Astrocyte of the hippocampus (primary cell): ENCODE data around the gene EPS8L2.
A peak's percentile ranks its signal among the peaks of the same experiment; 100 is the strongest.
"Not testable (repeated sequence)": the region's sequence is repeated elsewhere in the genome, so short reads cannot be mapped to it uniquely, and the experiment has no call there.

ENCODE experiments used
- DNase-seq: peaks from one replicate; pipeline ENCODE4 v3.0.0; 2011; ENCODE audit warnings: low read depth, low spot score

EPS8L2 gene

DNA sequence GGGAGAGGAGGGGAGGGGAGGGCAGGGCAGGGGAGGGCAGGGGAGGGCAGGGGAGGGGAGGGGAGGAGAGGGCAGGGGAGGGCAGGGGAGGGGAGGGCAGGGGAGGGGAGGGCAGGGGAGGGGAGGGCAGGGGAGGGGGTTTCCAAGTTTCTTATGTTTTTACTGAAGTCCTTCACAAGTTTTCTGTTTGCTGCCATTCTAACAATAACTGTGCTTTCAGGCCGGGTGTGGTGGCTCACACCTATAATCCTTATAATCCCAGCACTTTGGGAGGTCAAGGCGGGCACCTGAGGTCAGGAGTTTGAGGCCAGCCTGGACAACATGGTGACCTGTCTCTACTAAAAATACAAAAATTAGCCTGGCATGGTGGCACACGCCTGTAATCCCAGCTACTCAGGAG, 15.8 kb upstream of the EPS8L2 start:
- not testable (repeated sequence) for DNase-seq

DNA sequence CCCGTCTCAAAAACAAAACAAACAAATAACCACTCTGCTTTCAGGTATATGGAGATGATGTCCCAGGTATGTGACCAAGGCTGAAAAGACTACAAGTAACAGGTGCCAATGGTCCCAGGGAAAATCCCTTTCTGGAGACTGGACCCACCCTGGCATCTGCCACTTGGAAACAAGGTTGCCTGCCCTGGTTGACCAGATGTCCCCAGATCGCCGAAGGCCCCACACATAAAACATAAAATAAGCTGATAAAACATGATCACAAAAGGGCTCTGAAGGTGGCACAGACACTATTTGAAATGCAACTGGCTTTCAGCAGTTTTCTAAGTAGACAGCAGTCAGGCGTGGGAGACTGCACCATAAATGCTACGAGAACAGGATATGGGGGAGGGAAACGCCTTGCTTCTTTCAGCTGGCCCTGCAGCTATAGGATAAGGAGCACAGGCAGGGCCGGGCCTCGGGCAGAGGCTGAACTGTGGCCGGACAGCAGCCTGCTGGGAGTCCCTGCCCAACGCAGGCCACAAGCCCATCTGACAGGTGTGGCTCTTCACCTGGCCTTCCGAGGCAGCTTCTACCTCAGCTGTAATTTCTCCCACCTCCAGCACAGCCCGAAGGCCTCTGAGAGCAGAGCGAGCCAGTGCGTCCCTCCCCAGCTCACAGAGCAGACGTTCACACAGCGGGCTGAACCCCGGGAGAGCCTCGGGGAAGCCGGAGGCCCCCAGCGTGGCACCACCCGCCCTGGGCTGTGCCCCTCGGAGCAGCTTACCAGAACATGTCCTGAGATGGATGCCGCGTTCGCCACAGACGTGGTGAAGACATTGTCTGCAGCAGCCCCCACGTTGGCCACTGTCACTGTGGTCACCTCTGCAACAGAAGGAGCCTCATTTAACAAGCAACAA, 15.0 kb upstream of the EPS8L2 start:
- DNase-seq, result no peak

DNA sequence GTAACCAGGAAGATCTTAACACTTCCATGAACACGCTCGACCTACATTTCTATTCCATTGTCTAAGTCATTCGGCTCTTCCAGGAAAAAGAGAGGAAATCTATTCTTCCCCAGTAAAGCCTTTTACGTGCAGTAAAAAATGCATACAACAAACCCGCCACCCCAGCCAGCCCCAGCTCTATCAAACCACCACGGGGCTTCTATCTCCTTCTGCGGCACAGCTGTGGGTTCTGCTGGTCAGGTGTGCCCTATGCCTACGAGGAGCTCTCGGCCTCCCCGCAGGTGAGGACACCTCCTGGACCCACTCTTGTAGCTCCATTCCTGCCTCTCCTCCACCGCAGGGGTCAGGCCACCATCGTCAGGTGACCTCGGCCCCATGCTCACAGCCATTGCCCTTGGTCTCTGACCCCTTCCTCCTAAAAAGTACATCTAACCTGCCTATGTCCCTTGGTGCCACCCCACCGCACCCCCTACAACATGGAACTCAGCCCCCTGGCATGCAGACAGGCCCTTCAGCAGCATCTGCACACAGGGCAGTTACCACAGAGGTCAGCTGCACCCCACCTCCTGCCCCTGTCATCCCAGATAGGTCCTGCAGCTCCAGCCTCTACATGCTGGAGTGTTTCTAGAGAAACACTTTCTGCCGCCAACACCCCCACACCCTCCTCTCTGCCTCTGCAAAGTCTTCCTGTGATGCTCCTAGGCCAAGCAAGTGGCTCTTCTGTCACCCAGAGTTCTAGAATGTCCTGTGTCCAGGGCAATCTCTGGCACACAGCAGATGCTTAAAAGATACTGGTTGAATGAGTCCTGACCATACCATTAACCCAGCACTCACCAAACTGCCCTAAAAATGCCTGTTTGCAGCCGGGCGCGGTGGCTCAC, 14.1 kb upstream of the EPS8L2 start:
- no peak for DNase-seq

DNA sequence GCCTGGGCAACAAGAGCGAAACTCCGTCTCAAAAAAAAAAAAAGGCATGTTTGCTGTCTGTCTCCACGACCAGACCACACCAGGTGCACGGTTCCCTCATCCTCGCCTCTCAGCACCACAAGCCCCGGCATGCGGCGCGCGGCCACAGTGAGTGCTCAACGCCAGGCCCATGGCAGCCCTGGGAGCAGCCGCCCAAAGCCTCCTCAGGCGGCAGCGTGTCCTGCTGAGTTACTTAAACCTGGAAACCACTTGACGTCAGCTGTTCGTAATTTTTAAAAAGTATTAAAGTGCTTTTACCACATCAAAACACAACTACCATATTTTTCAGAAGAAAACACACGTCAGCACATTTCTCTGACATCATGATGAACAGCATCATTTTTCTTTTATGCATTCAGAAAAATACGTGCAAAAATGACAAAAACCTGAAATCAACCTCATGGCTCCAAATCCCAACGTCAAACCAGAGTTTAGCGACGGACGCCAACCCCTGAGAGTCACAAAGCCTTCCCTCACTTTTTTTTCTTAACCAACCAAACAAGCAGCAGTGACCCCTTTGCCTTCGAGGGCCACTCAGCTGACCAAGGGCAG, 13.1 kb upstream of the EPS8L2 start:
- DNase-seq, result no peak

DNA sequence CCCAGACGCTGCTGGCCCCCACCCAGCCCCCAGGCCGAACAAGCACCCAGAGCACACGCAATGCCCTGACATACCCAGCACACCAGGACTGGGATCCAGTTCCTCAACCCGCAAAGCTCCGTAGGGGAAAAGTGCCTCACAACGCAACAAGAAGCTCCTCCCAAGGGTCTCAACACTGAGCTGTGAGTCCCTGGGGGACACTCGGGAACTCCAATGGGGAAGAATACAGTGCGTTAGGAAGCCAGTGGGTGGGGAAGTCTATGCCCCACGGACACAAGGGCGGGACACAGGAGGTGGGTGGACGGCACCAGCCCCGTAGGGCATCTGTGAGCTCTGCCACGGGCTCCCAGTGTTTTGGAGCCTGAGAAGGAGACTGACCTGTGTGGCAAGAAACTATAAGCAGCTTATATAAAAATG, 12.6 kb upstream of the EPS8L2 start:
- peak; percentile 25 for DNase-seq

DNA sequence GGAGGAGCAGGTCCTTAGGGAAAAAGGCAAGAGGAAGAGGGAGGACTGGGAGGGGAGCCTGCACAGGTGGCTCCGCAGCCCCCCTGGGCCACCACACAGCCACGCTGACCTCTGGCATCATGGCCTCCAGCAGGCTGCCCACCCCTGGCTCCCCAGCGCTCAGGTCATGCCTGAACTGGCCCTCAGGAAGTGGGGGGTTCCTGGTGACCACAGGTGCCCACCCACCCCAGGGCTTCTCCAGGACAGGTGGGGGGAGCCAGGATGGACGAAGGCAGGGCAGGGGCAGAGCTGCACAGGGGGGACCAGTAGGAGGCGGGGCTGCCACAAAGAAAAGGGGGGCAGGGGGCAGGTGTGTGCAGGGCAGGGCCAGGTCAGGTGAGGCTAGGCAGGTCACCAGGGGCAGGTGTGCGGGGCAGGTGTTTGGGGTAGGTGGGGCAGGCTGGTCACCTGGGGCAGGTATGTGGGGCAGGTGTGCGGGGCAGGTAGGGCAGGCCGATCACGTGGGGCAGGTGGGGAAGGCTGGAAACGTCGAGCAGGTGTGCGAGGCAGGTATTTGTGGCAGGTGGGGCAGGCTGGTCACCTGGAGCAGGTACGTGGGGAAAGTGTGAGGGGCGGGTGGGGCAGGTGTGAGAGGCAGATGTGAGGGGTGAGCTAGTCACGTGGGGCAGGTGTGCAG, 12.0 kb upstream of the EPS8L2 start:
- no peak for DNase-seq

DNA sequence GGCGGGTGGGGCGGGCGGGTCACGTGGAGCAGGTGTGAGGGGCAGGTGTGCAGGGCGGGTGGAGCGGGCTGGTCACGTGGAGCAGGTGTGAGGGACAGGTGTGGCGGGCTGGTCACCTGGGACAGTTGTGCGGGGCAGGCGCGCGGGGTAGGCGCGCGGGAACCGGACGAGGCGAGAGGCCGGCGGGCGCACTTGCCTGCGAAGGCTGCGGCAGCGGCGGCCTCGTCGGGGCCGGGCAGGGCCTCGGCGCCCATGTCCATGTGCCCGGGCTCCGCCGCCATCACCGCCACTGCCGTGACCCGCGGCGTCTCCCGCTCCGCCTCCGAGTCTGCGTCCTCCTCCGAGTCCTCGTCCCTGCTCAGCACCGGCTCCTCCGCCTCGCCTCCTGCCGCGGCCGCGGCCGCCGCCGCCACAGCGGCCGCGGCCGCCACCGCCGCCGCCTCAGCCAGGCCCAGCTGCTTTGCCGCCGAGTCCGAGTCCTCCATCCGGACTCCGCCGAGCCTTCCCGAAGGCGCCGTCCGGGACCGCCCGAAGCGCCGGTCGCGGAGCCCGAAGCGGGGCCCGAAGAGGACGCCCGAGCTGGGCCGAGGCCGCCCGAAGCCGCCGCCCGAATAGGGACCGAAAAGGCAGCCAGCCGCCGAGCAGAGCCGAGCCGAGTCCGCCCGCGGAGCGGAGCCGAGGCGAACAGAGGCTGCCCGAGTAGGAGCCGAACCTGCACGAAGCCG, 11.3 kb upstream of the EPS8L2 start, which contains the start of gene DEAF1:
Gene DEAF1, minus strand, starts transcription at position 660 of the 725 bp plus-strand sequence. Its CDS starts 175 bp downstream, at position 485.
- DNase-seq, result peak; percentile 100

DNA sequence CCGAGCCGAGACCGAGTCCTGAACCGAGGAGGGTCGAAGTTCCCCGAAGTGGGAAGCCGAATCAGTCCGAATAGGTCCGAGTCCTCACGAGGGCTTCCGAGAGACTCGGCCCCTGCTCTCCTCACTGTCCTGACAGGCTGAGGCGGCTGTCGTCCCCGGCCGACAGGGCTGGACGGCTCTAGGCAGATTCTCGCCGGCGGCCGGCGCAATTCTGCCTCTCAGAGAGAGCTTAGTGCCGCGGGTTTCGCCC, 10.8 kb upstream of the EPS8L2 start:
- DNase-seq, result no peak

DNA sequence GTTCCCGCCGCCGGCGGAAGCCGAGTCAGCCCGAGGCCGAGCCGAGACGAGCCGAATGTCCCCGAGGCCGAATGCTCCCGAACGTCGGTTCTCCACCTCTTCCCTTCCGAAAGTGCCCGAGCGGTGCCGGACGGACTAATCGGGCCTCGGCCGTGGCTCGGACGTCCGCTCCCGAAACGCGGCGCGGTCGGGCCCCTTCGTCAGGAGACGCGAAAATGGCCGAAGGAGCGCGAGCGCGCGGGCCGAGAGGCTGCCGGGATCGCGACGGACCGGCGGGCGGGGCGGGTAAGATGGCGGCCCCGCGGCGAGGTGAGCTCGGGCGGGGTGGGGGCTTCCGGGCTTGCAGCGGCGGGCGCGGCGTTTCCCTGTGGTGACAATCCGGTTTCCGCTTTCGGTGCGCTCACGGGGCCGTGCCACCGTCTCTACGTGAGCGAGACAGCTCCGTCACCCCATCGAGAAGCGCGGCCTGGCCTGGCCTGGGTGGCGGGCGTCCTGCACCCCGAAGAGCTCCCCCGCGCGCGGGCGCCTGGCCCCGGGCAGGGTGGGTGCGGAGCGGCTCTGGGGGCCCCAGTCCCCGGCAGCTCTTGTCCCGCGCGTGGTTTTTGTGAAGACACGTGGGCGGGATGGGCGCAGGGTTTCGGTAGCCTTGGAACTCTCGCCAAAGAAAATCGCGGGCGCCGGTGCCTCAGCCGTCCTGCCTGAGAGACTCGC, 10.3 kb upstream of the EPS8L2 start, which contains the start of gene TMEM80:
Gene TMEM80, plus strand, starts transcription at position 279 of the 711 bp plus-strand sequence. Its CDS starts 12 bp downstream, at position 291.
- DNase-seq, result peak; percentile 100

DNA sequence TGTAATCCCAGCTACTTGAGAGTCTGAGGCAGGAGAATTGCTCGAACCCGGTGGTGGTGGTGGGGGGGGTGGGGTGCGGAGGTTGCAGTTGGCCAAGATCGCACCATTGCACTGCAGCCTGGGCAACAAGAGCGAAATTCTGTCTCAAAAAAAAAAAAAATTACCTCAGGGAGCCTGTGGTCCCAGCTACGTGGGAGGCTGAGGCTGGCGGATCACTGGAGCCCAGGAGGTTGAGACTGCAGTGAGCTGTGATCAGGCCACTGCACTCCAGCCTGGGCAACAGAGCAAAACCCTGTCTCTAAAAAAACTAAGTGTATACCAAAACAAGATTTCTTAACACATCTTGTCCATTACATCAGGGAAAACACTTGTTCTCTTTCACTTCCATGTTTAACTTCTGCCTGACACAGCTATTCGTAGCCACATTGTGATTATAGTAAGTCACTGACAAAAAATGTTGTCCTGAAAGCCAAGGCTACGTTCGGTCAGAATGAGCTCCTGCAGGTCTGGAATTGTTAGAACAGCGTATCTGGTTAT, 9.0 kb upstream of the EPS8L2 start:
- peak; percentile 86 for DNase-seq

DNA sequence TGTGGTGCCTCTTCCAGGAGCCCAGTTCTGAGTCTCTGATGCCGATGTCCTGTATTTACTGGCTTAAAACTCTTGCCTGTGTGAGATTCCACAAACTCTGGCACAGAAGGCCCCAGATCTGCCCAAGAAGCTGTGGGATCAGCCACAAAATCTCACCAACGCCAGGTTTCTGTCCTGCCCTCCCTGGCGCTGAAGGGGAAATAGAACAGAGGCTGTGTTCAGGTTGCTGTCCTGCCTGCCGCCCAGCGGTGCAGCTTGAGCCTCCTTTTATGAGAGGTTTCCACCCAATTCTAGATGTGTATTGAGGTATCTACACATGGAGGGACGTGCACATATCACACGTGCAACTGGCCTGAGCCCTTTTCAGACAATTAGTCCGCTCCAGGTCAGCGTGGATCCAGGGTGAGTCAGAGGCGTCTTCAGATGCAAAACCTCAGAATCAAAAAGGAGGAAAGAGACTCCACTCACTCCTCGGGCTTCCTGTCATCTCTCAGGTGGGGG, 8.2 kb upstream of the EPS8L2 start:
- peak; percentile 64 for DNase-seq

DNA sequence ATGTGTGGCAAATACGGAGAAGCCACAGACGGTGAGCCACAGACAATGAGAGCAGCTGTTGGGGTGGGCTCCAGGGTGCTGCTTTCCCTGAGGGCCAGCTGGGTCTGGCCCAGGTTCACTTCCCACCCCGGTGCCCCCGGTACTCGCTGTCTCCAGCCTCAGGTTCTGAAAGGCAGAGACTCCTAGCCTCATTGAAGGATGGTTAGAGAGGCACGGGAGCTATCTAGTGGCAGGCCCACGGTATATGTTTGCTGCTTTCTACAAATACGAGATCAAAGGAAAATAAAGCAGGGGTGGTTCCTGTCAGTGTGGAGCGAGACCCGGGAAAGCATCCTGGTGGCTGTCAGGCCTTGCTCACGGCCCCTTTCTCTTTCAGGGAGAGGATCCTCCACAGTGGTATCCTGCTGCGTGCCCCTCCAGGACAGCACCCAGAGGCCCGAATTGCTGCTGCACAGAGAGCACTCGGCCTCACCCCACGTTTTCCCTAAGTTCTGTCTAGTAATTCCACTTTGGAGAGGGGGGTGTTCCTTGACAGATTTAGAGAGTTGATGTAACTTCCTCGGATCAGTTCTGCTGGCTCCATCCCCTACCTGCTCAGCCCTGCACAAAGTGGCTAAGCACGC, 7.4 kb upstream of the EPS8L2 start:
- DNase-seq, result no peak

DNA sequence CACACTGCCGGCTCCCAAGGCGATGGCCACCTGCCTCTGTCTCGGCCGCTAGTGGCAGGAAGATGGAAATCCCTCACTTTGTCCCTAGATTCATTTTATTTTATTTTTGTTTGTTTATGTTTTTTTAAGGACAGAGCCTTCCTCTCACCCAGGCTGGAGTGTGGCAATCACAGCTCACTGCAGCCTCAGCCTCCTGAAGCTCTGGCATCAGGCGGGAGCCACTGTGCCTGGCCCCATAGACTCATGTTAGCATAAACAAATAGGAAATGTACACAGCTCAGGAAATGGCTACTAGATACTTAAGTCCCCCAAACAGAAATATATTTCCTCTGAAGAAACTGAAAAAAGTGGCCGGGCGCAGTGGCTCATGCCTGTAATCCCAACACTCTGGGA, 6.9 kb upstream of the EPS8L2 start:
- no peak for DNase-seq

DNA sequence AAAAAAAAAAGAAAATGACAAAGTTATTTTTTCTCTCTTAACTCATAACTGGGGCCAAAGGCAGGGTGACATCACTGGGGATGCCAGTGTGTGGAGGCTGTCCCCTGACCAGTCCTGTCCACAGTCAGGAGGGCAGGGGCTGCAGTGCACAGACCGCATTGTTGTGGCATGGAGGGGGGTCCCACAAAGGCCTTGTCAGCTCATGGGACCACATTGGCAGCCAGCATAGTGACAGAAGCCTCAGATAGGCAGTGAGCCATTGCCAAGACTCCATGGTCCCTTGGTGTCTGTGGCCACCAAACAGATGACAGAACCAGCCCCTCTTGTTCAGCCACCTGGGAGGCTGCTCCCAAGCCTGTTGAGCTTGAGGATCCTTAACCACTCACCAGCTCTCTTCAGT, 6.3 kb upstream of the EPS8L2 start:
- DNase-seq, result no peak

DNA sequence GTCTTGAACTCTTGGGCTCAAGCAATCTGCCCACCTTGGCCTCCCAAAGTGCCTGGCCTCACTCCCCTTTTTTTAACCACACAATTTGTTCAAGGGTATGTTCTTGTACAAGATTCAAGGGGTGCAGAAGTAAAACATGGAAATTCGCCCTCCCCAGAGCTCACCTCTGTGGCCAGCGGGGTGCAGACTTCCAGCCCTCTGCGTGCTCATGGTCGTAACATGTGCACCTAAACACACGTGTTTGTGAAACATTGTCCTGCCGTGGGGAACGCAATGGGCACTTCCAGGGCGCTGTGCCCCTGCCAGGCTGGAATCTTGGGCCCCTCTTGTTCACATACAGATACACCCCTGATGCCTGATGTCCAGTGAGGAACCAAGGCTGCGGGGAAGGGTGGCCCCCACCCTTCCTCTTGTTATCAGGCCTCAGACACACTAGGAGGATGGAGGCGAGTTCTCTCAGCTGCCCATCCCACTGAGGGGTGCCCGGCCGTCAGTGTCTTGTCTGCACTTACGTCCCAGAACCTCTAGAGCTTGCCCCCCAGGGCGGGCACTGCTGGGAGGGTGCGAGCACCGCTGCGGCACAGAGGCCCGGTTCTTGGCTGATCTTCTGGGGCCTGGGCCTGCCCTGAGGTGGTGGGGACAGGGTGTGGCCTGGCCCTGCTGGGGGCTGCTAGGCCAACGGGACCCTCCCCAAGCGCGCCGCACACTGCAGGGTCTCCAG, 4.1 kb upstream of the EPS8L2 start:
- no peak for DNase-seq

DNA sequence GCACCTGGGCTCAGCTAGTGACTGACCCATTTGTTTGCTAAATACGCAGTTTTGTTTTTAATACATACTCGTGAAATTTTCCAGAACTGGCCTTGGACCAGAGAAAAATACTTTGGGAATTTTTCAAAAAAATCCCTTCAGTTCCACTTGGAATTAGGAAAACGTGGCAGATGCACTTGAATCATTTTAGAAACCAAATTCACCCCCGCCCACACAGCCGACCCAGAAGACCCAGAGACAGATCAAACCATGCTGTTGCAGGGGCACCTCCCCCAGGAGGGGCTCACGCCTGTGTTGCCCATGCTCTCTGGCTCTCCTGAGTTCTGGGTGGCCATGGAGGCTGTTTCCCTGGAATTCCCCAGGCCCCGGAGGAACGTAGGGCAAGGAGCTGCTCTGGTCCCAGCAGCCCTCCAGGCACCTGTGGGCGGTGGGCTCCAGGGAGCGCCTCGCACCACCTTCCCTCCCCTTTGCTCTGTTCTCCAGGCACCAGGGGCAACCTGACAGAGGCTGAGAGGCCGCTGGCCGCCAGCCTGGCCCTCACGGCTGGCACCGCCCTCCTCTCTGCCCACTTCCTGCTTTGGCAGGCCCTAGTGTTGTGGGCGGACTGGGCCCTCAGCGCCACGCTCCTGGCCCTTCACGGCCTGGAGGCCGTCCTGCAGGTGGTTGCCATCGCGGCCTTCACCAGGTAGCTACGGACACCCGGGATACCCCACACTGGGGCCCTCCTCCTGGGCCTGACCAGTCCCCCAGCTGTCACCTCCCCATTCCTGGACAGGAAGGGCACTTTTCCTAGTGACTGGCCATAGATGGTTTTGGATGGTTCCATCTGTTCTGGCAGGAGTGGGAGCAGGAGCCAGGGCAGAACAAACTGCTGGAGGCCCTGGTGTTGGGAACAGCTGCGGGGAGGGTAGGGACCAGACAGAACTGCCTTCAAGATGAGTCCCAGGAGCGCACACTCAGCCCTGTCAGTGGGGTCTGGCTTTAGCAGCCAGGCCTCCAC, 3.3 kb upstream of the EPS8L2 start:
- DNase-seq, result no peak

DNA sequence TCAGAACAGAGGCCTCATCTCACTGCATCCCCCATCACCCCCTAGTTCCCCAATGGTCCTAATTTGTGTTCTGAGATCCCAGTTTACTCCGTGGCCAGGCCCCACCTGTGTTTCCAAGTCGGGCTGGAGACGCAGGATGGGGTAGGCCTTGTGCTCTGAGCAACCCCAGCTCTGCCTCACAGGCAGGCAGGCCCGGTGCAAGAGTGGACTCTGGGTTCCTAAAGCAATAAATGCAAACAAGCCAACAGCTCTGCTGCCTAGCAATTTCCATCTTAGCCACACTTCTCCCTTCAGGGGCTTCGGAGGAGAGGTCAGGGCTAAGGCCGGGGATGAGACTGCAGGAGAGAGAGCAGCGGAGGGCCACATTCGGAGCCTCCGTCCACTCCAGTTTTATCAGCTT, 2.5 kb upstream of the EPS8L2 start:
- DNase-seq, result no peak
